K562 (cell line): Measurements from ENCODE around the gene ST6GALNAC2. TPM values are rescaled to one million over a fixed set of nuclear protein-coding genes. Genes with fewer than 3 reads are reported as not detected.

ENCODE experiments used
- ATAC-seq: fragments of 200-7000 bp; cut with Tn5 transposase; 3 replicates; pipeline ENCODE4 v1.9.1; 2020; ENCODE audit warnings: moderate library complexity
- BruUV-seq: library from RNA; stranded (reverse); fragments of 400-500 nt; replicated peaks from 2 replicates; lab custom pipeline; 2021; lab: Mats Ljungman, UMichigan
- CTCF ChIA-PET: fragments of 300-600 bp; formaldehyde crosslinking; extraction: SDS; loops from one replicate; lab custom pipeline; 2021; ENCODE audit warnings: low intra/inter-chr PET ratio; lab: Yijun Ruan, JAX
- POLR2A ChIA-PET: fragments of 300-600, 350-650 bp; sonication (Branson Sonifier 250); formaldehyde crosslinking; extraction: SDS; loops from one replicate; lab custom pipeline; 2021; ENCODE audit warnings: antibody characterized with exemption, inconsistent platforms; lab: Yijun Ruan, JAX
- DNase-seq, 4 experiments: peaks; one replicate each; pipeline versions ENCODE4 v3.0.0 to v3.0.0-alpha.2; 2011 to 2018; ENCODE audit warnings: low spot score in 3 of 4, mixed read lengths in 3 of 4; ENCODE audit errors: extremely low read depth in 1 of 4
- FAIRE-seq: peaks from 2 replicates; lab custom pipeline; 2011; peaks lifted over from hg19 to GRCh38; lab: Jason Lieb, UNC
- H2AFZ ChIP-seq: 2 replicates; pipeline ENCODE4 v1.6.0; 2011; ENCODE audit warnings: low read depth, low read length, control low read depth, inconsistent platforms
- H3K27ac ChIP-seq: fragments of 200-600 bp; 3 replicates; pipeline ENCODE4 v1.8.0; 2011; ENCODE audit warnings: low read depth, mild to moderate bottlenecking, control low read depth, inconsistent platforms, low read length, moderate library complexity, mixed read lengths; ENCODE audit errors: extremely low read depth
- H3K27me3 ChIP-seq, 2 experiments: fragments of 300-600 bp in 1 of 2; 2 replicates in 1 of 2; 3 replicates in 1 of 2; pipeline versions ENCODE4 v1.6.0 to v1.8.0; 2011; ENCODE audit warnings: inconsistent platforms in 2 of 2, low read length in 2 of 2, mild to moderate bottlenecking in 1 of 2, mixed read lengths in 1 of 2, moderate library complexity in 1 of 2; ENCODE audit not compliant: control insufficient read depth in 2 of 2, insufficient read depth in 2 of 2
- H3K36me3 ChIP-seq: fragments of 300-600 bp; 3 replicates; pipeline ENCODE4 v1.8.0; 2011; ENCODE audit warnings: mild to moderate bottlenecking, low read length, inconsistent platforms; ENCODE audit not compliant: control insufficient read depth, insufficient read depth
- H3K4me1 ChIP-seq, 2 experiments: fragments of 200-600 bp in 1 of 2; replicated peaks in 1 of 2; 2 replicates in 1 of 2; 3 replicates in 1 of 2; pipeline versions ENCODE4 v1.5.1 to v1.8.0; 2011; ENCODE audit warnings: inconsistent platforms in 2 of 2, low read length in 2 of 2, mild to moderate bottlenecking in 1 of 2, mixed read lengths in 1 of 2, moderate library complexity in 1 of 2; ENCODE audit not compliant: control insufficient read depth in 2 of 2, insufficient read depth in 2 of 2
- H3K4me2 ChIP-seq: 2 replicates; pipeline ENCODE4 v1.6.1; 2011; ENCODE audit warnings: low read length, control low read depth, inconsistent platforms, mixed read lengths; ENCODE audit not compliant: insufficient read depth
- H3K4me3 ChIP-seq: fragments of 200-600 bp; sonication (generic), shearing (Covaris generic); 2 replicates; pipeline ENCODE4 v1.5.1; 2016; ENCODE audit warnings: control low read depth, inconsistent platforms
- H3K79me2 ChIP-seq: fragments of 200-600 bp; 3 replicates; pipeline ENCODE4 v1.8.0; 2011; ENCODE audit warnings: low read length, inconsistent platforms; ENCODE audit not compliant: control insufficient read depth, insufficient read depth
- H3K9ac ChIP-seq, 2 experiments: 2 replicates each; pipeline versions ENCODE4 v1.6.0 to v1.6.1; 2011; ENCODE audit warnings: low read depth in 2 of 2, low read length in 2 of 2, control low read depth in 1 of 2, inconsistent platforms in 1 of 2, mild to moderate bottlenecking in 1 of 2, mixed read lengths in 1 of 2; ENCODE audit not compliant: insufficient read depth in 1 of 2
- H3K9me1 ChIP-seq: one replicate; pipeline ENCODE4 v1.6.0; 2011; ENCODE audit warnings: inconsistent platforms, mild to moderate bottlenecking, low read length, moderate library complexity; ENCODE audit not compliant: control insufficient read depth, insufficient read depth
- H3K9me3 ChIP-seq: replicated peaks from 2 replicates; pipeline ENCODE4 v1.5.1; 2011; ENCODE audit warnings: low read depth, low read length, inconsistent platforms; ENCODE audit not compliant: control insufficient read depth, insufficient read depth
- H4K20me1 ChIP-seq: replicated peaks from 2 replicates; pipeline ENCODE4 v1.6.1; 2011; ENCODE audit warnings: low read length, inconsistent platforms, mixed read lengths; ENCODE audit not compliant: control insufficient read depth, insufficient read depth
- GABPB2 ChIP-seq: fragments of 250-450 bp; sonication (Bioruptor Pico); conservative IDR thresholded peaks from 2 replicates; pipeline ENCODE4 v1.5.1; 2021; ENCODE audit warnings: mild to moderate bottlenecking
- GTF2A2 ChIP-seq: IDR thresholded peaks from 2 replicates; pipeline ENCODE4 v1.6.1; 2016; ENCODE audit warnings: mild to moderate bottlenecking, missing genetic modification characterization, missing compliant biosample characterization
- NONO ChIP-seq, 2 experiments: fragments of 200-400 bp in 1 of 2; fragments of 450-650 bp in 1 of 2; formaldehyde crosslinking in 1 of 2; IDR thresholded peaks; 2 replicates each; pipeline ENCODE4 v1.6.1; 2017; ENCODE audit warnings: low read depth in 2 of 2, mild to moderate bottlenecking in 2 of 2, moderate library complexity in 2 of 2, low read length in 1 of 2
- PHF21A ChIP-seq: fragments of 450-650 bp; IDR thresholded peaks from 2 replicates; pipeline ENCODE4 v1.6.1; 2017; ENCODE audit warnings: low read depth, borderline replicate concordance
- POLR2B ChIP-seq: fragments of 450-650 bp; IDR thresholded peaks from 2 replicates; pipeline ENCODE4 v1.6.1; 2018; ENCODE audit warnings: low read depth; ENCODE audit not compliant: partially characterized antibody
- ZFP1 ChIP-seq: fragments of 450-650 bp; formaldehyde crosslinking; IDR thresholded peaks from 2 replicates; pipeline ENCODE4 v1.4.0; 2020; ENCODE audit warnings: mild to moderate bottlenecking, mixed read lengths
- ZNF133 ChIP-seq: fragments of 250-450 bp; sonication (Bioruptor Pico); IDR thresholded peaks from 2 replicates; pipeline ENCODE4 v1.4.0; 2020; ENCODE audit warnings: mild to moderate bottlenecking
- ZNF311 ChIP-seq: fragments of 250-450 bp; sonication (Bioruptor Pico); IDR thresholded peaks from 2 replicates; pipeline ENCODE4 v1.4.0; 2020; ENCODE audit warnings: mild to moderate bottlenecking, moderate library complexity
- WGBS: fragments of 100-300 bp; shearing (Covaris generic); methylation state at CpG from one replicate; pipeline ENCODE4 v1.1.6; 2016; ENCODE audit warnings: low coverage, mixed read lengths; ENCODE audit not compliant: insufficient coverage; ENCODE audit errors: missing lambda C conversion rate; 5-methylcytosine and 5-hydroxymethylcytosine counted together
- in situ Hi-C: fragments of 300-500 bp; cut with MboI; formaldehyde crosslinking; loops from 4 replicates; pipeline ENCODE4 v1.15.0; 2018; ENCODE audit warnings: inconsistent platforms, mixed read lengths
- intact Hi-C: fragments of 100-400 bp; cut with micrococcal nuclease; formaldehyde crosslinking; loops from 2 replicates; pipeline ENCODE4 v1.14.2; 2022
- polyA plus RNA-seq, 8 experiments: library from polyadenylated mRNA; depleted of rRNA in 4 of 8; stranded (reverse) in 5 of 8; unstranded in 3 of 8; fragments of >200 nt; fragmentation: Nextera tagmentation in 2 of 8; fragmentation: Illumina TruSeq in 1 of 8; extraction: Ambion mirVana in 2 of 8; extraction: Trizol in 1 of 8; gene quantifications; 2 replicates each; pipeline versions ENCODE4 v1.2.1 to v1.2.3, GENCODE V29; 2011 to 2014; ENCODE audit warnings: inconsistent platforms in 1 of 8, missing spikeins in 1 of 8
- total RNA-seq, 7 experiments: library from RNA; depleted of rRNA in 6 of 7; stranded (reverse); fragments of >200 nt in 6 of 7; fragmentation: Illumina TruSeq in 2 of 7; extraction: Trizol in 2 of 7; gene quantifications; 2 replicates each; pipeline versions ENCODE4 v1.2.1 to v1.2.3, GENCODE V29; 2011 to 2021; ENCODE audit warnings: low replicate concordance in 1 of 7
- TF ChIP-seq, protein P1 (sequence below): fragments of 450-650 bp; IDR thresholded peaks from 2 replicates; pipeline ENCODE4 v1.6.1; 2014; ENCODE audit warnings: low read depth, mild to moderate bottlenecking, moderate library complexity, borderline replicate concordance
- TF ChIP-seq, protein P2 (sequence below): sonication (generic); formaldehyde crosslinking; IDR thresholded peaks from 2 replicates; pipeline ENCODE4 v1.8.1; 2023; ENCODE audit warnings: missing genetic modification reagents, mild to moderate bottlenecking, borderline replicate concordance
- TF ChIP-seq, protein P3 (sequence below): fragments of 450-650 bp; IDR thresholded peaks from 2 replicates; pipeline ENCODE4 v1.6.1; 2018; ENCODE audit not compliant: partially characterized antibody

The ST6GALNAC2 gene
- total and polyA plus RNA-seq, 9 of the 15 experiments (the other 6 are each of a cell fraction or from before 2014, with no cell fraction given) = 0.18 TPM; not detected in 8

DNA sequence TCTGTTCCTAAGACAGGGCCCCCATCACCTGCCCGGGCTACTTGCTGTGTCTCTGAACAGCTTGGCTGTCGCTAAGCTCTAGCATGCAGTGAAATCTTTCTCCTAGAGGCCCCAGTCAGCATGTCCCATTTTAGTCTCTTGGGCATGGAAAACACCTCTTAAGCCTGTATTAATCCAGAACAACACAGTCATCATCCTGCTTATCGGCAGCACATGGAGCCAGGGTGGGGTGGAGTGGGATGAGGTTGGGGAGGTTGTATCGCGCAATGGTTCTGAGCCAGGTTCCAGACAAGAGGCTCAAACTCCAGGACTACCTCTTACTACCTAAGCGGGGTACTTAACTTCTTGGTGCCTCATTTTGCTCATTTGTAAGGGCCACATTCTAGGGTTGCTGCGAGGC lies 7.8 kb downstream of the ST6GALNAC2 start (continued):
- TF ChIP-seq, protein P1, sequence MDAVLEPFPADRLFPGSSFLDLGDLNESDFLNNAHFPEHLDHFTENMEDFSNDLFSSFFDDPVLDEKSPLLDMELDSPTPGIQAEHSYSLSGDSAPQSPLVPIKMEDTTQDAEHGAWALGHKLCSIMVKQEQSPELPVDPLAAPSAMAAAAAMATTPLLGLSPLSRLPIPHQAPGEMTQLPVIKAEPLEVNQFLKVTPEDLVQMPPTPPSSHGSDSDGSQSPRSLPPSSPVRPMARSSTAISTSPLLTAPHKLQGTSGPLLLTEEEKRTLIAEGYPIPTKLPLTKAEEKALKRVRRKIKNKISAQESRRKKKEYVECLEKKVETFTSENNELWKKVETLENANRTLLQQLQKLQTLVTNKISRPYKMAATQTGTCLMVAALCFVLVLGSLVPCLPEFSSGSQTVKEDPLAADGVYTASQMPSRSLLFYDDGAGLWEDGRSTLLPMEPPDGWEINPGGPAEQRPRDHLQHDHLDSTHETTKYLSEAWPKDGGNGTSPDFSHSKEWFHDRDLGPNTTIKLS = peak; percentile 38; the same call in 1 of the 2 replicates

DNA sequence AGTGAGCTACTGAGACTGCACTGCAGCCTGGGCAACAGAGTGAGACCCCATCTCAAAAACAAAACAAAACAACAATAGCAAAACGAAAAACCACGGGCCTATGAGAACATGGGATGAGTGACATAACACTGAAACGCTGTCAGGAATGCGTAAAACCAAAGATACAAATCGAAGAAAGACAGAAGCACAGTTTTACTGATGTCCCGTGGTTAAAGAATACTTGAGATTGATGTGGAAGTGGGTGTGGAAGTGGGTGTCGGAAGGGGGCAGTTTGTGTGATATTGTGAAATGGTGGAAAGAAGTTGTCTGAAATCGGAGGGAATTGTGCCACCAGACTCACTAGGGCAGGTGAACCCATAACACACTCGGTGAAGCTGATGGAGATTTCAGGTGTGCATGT lies 9.5 kb downstream of the ST6GALNAC2 start:
- H3K9me1 ChIP-seq = no peaks in the 10 kb centered on the region
- no peaks in the 10 kb centered on the region for H3K9me3 ChIP-seq
- 61% methylated on average over 9 of the region's 9 CpGs for WGBS
- FAIRE-seq (no peak), ATAC-seq (no peak), DNase-seq (no peak)
- in situ Hi-C loops = no loop called here
- H3K4me1 ChIP-seq = peaks cover 16 to 22% of the 10 kb centered on the region in 2 experiments
- no peaks in the 10 kb centered on the region for H3K36me3 ChIP-seq
- no peak overlapping the region for H3K27ac ChIP-seq
- no peak overlapping the region for H3K4me2 ChIP-seq
- H3K79me2 ChIP-seq = no peaks in the 10 kb centered on the region
- CTCF ChIA-PET = no interaction called here
- H4K20me1 ChIP-seq = no peaks in the 10 kb centered on the region
- no peak overlapping the region for H2AFZ ChIP-seq
- H3K9ac ChIP-seq = no peak overlapping the region
- H3K27me3 ChIP-seq = no peaks in the 10 kb centered on the region
- no peak overlapping the region for H3K4me3 ChIP-seq
- BruUV-seq = no TSS peak
- POLR2A ChIA-PET = interaction anchor here (0.6 to 1.8 kb wide), 3 partner anchors 10 to 143 kb away, joined by 4 to 13 read pairs (median 4); no protein-coding TSS in a partner anchor
- intact Hi-C loops = no loop called here
- no peak for TF ChIP-seq ZNF311
- no peak for TF ChIP-seq ZFP1 (CRISPR knock-in tag)
- TF ChIP-seq, protein P2, sequence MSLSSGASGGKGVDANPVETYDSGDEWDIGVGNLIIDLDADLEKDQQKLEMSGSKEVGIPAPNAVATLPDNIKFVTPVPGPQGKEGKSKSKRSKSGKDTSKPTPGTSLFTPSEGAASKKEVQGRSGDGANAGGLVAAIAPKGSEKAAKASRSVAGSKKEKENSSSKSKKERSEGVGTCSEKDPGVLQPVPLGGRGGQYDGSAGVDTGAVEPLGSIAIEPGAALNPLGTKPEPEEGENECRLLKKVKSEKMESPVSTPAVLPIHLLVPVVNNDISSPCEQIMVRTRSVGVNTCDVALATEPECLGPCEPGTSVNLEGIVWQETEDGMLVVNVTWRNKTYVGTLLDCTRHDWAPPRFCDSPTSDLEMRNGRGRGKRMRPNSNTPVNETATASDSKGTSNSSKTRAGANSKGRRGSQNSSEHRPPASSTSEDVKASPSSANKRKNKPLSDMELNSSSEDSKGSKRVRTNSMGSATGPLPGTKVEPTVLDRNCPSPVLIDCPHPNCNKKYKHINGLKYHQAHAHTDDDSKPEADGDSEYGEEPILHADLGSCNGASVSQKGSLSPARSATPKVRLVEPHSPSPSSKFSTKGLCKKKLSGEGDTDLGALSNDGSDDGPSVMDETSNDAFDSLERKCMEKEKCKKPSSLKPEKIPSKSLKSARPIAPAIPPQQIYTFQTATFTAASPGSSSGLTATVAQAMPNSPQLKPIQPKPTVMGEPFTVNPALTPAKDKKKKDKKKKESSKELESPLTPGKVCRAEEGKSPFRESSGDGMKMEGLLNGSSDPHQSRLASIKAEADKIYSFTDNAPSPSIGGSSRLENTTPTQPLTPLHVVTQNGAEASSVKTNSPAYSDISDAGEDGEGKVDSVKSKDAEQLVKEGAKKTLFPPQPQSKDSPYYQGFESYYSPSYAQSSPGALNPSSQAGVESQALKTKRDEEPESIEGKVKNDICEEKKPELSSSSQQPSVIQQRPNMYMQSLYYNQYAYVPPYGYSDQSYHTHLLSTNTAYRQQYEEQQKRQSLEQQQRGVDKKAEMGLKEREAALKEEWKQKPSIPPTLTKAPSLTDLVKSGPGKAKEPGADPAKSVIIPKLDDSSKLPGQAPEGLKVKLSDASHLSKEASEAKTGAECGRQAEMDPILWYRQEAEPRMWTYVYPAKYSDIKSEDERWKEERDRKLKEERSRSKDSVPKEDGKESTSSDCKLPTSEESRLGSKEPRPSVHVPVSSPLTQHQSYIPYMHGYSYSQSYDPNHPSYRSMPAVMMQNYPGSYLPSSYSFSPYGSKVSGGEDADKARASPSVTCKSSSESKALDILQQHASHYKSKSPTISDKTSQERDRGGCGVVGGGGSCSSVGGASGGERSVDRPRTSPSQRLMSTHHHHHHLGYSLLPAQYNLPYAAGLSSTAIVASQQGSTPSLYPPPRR (CRISPR knock-in tag) = no peak
- no peak for TF ChIP-seq NONO (IDR thresholded peaks at IDR 0.05; ENCODE audit: low read depth in 2 of 2, low read length in 1 of 2)
- no peak for TF ChIP-seq GTF2A2 (tag)
- TF ChIP-seq, protein P3, sequence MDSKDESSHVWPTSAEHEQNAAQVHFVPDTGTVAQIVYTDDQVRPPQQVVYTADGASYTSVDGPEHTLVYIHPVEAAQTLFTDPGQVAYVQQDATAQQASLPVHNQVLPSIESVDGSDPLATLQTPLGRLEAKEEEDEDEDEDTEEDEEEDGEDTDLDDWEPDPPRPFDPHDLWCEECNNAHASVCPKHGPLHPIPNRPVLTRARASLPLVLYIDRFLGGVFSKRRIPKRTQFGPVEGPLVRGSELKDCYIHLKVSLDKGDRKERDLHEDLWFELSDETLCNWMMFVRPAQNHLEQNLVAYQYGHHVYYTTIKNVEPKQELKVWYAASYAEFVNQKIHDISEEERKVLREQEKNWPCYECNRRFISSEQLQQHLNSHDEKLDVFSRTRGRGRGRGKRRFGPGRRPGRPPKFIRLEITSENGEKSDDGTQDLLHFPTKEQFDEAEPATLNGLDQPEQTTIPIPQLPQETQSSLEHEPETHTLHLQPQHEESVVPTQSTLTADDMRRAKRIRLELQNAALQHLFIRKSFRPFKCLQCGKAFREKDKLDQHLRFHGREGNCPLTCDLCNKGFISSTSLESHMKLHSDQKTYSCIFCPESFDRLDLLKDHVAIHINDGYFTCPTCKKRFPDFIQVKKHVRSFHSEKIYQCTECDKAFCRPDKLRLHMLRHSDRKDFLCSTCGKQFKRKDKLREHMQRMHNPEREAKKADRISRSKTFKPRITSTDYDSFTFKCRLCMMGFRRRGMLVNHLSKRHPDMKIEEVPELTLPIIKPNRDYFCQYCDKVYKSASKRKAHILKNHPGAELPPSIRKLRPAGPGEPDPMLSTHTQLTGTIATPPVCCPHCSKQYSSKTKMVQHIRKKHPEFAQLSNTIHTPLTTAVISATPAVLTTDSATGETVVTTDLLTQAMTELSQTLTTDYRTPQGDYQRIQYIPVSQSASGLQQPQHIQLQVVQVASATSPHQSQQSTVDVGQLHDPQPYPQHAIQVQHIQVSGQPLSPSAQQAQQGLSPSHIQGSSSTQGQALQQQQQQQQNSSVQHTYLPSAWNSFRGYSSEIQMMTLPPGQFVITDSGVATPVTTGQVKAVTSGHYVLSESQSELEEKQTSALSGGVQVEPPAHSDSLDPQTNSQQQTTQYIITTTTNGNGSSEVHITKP = no peak
- TF ChIP-seq PHF21A = no peak
- TF ChIP-seq GABPB2 (CRISPR knock-in tag) = no peak
- TF ChIP-seq POLR2B = no peak
- no peak for TF ChIP-seq ZNF133 (CRISPR knock-in tag)
